Lower leg skin (tissue), 4 donors: ENCODE data around the gene WDR27. TPM values are rescaled to one million over a fixed set of nuclear protein-coding genes. Genes with fewer than 3 reads are reported as not detected.
"Not testable (repeated sequence)": the region's sequence is repeated elsewhere in the genome, so short reads cannot be mapped to it uniquely, and the experiment has no call there.

Source experiments
- DNase-seq, 2 donors: peaks; one replicate each; pipeline ENCODE4 v3.0.0-alpha.2; 2019; ENCODE audit warnings: low spot score in 2 of 2
- H3K4me3 ChIP-seq: fragments of 200-600 bp; sonication (generic); 2 replicates; pipeline ENCODE4 v1.5.1; 2017; ENCODE audit warnings: mild to moderate bottlenecking, low read depth; ENCODE audit not compliant: poor library complexity, severe bottlenecking
- POLR2A ChIP-seq, 2 donors: fragments of 450-650 bp; IDR thresholded peaks; one replicate each; pipeline ENCODE4 v1.6.1; 2016 to 2017; ENCODE audit warnings: antibody characterized with exemption in 2 of 2, mild to moderate bottlenecking in 1 of 2, moderate library complexity in 1 of 2
- WGBS, 2 donors: methylation state at CpG; one replicate each; pipeline ENCODE4 v1.1.5; 2018; 5-methylcytosine and 5-hydroxymethylcytosine counted together
- intact Hi-C: fragments of 100-400 bp; cut with DNase I; formaldehyde crosslinking; loops from one replicate; pipeline ENCODE4 v1.15.0; 2023; ENCODE audit warnings: low total_unique reads
- total RNA-seq, 4 donors: library from RNA; depleted of rRNA; stranded (reverse); fragments of >200 nt; gene quantifications; one replicate each; pipeline ENCODE4 v1.1.0, GENCODE V29; 2016
- TF ChIP-seq, protein P1 (sequence below), 3 donors: fragments of 450-650 bp; IDR thresholded peaks; one replicate each; pipeline ENCODE4 v1.5.1; 2016; ENCODE audit warnings: antibody characterized with exemption in 3 of 3, mild to moderate bottlenecking in 3 of 3, moderate library complexity in 2 of 3

The WDR27 gene
- total RNA-seq, 4 donors from 2014 or later, result 15.7 to 40.0 (median 19.5) TPM

DNA sequence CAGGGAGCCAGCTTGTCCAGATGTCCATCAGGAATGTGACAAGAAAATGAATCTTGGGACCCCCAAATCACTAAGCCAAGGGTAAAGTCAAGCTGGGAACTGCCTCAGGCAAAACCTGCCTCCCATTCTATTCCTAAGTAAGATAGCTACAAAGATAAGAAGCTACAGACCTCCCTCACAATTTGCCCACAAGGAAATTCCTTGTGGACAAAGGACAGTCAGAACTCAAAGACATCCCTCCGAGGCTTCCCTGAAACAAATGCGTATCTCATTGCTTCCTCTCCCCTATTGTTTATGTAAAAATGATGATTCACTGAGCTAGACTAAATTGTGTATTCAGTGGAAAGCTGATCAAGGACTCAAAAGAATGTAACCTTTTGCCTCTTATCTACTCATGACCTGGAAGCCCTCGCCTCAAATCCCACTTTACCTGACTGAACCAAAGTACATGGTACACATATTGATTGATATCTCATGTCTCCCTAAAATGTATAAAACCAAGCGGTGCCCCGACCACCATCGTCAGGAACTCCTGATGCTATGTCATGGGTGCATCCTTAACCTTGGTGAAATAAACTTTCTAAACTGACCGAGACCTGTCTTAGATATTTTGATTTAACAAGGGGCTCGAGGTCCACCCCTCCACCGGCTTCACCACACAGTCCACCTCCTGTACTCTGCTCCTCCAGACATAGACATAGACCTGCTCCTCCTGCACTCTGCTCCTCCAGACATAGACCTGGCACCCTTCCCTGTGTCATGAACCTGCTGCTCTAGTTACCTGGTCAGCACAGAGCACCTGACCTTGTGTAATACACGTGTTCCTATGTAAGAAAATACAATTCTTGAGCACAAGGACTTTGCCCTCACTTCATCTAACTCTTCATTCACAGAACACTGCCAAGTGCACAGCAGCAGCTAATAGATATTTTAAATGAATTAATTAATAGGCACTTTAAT, 81.4 kb downstream of the WDR27 start:
- DNase-seq, result no peak
- H3K4me3 ChIP-seq, result no peak overlapping the region
- TF ChIP-seq, protein P1, sequence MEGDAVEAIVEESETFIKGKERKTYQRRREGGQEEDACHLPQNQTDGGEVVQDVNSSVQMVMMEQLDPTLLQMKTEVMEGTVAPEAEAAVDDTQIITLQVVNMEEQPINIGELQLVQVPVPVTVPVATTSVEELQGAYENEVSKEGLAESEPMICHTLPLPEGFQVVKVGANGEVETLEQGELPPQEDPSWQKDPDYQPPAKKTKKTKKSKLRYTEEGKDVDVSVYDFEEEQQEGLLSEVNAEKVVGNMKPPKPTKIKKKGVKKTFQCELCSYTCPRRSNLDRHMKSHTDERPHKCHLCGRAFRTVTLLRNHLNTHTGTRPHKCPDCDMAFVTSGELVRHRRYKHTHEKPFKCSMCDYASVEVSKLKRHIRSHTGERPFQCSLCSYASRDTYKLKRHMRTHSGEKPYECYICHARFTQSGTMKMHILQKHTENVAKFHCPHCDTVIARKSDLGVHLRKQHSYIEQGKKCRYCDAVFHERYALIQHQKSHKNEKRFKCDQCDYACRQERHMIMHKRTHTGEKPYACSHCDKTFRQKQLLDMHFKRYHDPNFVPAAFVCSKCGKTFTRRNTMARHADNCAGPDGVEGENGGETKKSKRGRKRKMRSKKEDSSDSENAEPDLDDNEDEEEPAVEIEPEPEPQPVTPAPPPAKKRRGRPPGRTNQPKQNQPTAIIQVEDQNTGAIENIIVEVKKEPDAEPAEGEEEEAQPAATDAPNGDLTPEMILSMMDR (IDR thresholded peaks at IDR 0.05), result no peak
- TF ChIP-seq POLR2A (IDR thresholded peaks at IDR 0.05), result no peak
- 84 to 91% methylated on average over 10 of the region's 10 CpGs for WGBS, 2 donors
- intact Hi-C loops, result no loop called here

DNA sequence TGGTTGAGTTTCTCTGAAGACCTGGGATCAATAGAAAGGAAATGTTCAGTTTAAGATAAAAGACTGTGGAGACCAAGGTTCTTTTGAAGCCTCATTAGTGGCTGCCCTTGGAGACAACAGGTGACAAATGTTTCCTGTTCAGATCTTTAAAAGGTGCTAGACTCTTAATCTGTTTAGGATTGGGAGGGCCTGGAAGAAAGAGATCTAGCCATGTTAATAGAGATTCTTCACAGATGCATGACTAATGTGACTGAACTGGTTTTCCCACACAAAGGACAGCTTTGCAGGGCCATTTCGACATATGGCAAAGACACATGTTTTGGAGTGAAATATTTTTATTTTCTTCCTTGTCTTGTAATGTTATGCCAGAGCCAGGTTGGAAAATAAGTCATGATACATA, 82.2 kb downstream of the WDR27 start:
- 51 to 67% methylated on average over 1 of the region's 1 CpG for WGBS, 2 donors
- intact Hi-C loops, result no loop called here

GRCh38 chr6:169618526-169619490, 83.0 kb downstream of the WDR27 start:
- H3K4me3 ChIP-seq, result no peak overlapping the region
- DNase-seq, result no peak
- TF ChIP-seq POLR2A (IDR thresholded peaks at IDR 0.05), result no peak
- intact Hi-C loops, result no loop called here
- 85 to 86% methylated on average over 7 of the region's 7 CpGs for WGBS, 2 donors

More for the DNA sequence above, 82.2 kb downstream of the WDR27 start:
- H3K4me3 ChIP-seq, result no peak overlapping the region
- TF ChIP-seq, protein P1 (IDR thresholded peaks at IDR 0.05), result no peak
- no peak for TF ChIP-seq POLR2A (IDR thresholded peaks at IDR 0.05)
- DNase-seq, result no peak

- 92 to 97% methylated on average over 7 of the region's 7 CpGs for WGBS, 2 donors
These were observed 84.3 kb downstream of the WDR27 start for GRCh38 chr6:169617562-169617961.

DNA sequence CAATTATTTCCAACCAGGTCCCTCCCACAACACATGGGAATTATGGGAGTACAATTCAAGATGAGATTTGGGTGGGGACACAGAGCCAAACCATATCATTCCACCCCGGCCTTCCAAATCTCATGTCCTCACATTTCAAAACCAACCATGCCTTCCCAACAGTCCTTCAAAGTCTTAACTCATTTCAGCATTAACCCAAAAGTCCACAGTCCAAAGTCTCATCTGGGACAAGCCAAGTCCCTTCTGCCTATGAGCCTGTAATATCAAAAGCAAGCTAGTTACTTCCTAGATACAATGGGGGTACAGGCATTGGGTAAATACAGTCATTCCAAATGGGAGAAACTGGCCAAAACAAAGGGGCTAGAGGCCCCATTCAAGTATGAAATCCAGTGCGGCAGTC, 93.2 kb downstream of the WDR27 start:
- WGBS, 2 donors, result 94 to 100% methylated on average over 2 of the region's 2 CpGs
- intact Hi-C loops, H3K4me3 ChIP-seq, DNase-seq: not testable (repeated sequence)

More at GRCh38 chr6:169617562-169617961, 84.3 kb downstream of the WDR27 start:
- no peak for TF ChIP-seq POLR2A (IDR thresholded peaks at IDR 0.05)
- TF ChIP-seq, protein P1 (IDR thresholded peaks at IDR 0.05), result no peak
- no peak overlapping the region for H3K4me3 ChIP-seq
- DNase-seq, result no peak
- intact Hi-C loops, result no loop called here

DNA sequence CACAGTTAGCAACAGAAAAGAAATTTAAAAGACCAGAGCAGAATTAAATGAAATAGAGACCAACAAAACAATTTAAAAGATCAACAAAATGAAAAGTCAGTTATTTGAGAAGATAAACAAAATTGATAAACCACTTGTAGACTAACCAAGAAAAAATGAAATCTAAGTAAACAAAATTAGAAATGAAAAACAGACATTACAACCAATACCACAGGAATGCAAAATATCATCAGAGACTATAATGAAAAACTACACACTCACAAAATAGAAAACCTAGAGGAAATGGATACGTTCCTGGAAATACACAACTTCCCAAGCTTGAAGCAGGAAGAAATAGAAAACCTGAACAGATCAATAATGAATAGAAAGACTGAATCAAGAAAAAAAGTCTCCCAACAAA, 97.8 kb downstream of the WDR27 start:
- H3K4me3 ChIP-seq, result no peak overlapping the region
- 71 to 82% methylated on average over 1 of the region's 1 CpG for WGBS, 2 donors
- no peak for DNase-seq
- intact Hi-C loops, result no loop called here
- TF ChIP-seq, protein P1 (IDR thresholded peaks at IDR 0.05), result no peak
- no peak for TF ChIP-seq POLR2A (IDR thresholded peaks at IDR 0.05)

DNA sequence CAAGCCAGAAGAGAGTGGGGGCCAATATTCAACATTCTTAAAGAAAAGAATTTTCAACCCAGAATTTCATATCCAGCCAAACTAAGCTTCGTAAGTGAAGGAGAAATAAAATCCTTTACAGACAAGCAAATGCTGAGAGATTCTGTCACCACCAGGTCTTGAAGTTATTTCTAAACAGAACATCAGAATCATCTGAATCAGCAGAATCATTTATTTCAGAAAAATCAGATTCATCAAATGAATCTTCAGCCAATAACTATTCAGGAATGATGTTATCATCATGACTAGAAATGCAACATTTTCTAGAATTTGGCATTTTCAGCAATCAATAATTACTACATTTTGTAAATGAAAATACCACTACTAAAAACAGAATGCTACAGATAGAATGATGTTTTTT, 100.7 kb downstream of the WDR27 start:
- 85 to 100% methylated on average over 1 of the region's 1 CpG for WGBS, 2 donors
- H3K4me3 ChIP-seq, DNase-seq, intact Hi-C loops: not testable (repeated sequence)
